K562 (cell line): ENCODE data around the gene SERP1. TPM values are rescaled to one million over a fixed set of nuclear protein-coding genes. Genes with fewer than 3 reads are reported as not detected.

Experiments used
- ARNT ChIP-seq, 2 experiments: fragments of 450-650 bp; IDR thresholded peaks; 2 replicates each; pipeline ENCODE4 v1.6.1; 2016; ENCODE audit warnings: mild to moderate bottlenecking in 1 of 2
- BRD4 ChIP-seq: fragments of 200-600 bp; sonication (generic); IDR thresholded peaks from 2 replicates; pipeline ENCODE4 v1.6.1; 2017; ENCODE audit warnings: inconsistent platforms
- DLX4 ChIP-seq: fragments of 250-450 bp; sonication (Bioruptor Pico); IDR thresholded peaks from 2 replicates; pipeline ENCODE4 v1.6.1; 2021; ENCODE audit warnings: mild to moderate bottlenecking
- ETS2 ChIP-seq: IDR thresholded peaks from 2 replicates; pipeline ENCODE4 v1.6.1; 2016; ENCODE audit warnings: borderline replicate concordance, missing genetic modification characterization, mild to moderate bottlenecking, moderate library complexity, missing compliant biosample characterization; ENCODE audit not compliant: poor library complexity, severe bottlenecking
- FOSL1 ChIP-seq: fragments of 200-800 bp; sonication (Bioruptor generic); conservative IDR thresholded peaks from 2 replicates; pipeline ENCODE4 v1.6.1; 2016; ENCODE audit warnings: missing genetic modification characterization, missing compliant biosample characterization
- HNRNPL ChIP-seq: fragments of 200-400 bp; formaldehyde crosslinking; IDR thresholded peaks from 2 replicates; pipeline ENCODE4 v1.6.1; 2017; ENCODE audit warnings: low read depth, mild to moderate bottlenecking, low read length
- MITF ChIP-seq: IDR thresholded peaks from 2 replicates; pipeline ENCODE4 v1.6.1; 2014; ENCODE audit warnings: antibody characterized with exemption
- NKRF ChIP-seq: fragments of 450-650 bp; IDR thresholded peaks from 2 replicates; pipeline ENCODE4 v1.6.1; 2016; ENCODE audit warnings: borderline replicate concordance
- PBX2 ChIP-seq, 2 experiments: IDR thresholded peaks in 1 of 2; conservative IDR thresholded peaks in 1 of 2; 2 replicates each; pipeline ENCODE4 v1.6.1; 2016; ENCODE audit warnings: low read depth in 2 of 2, mild to moderate bottlenecking in 1 of 2, missing compliant biosample characterization in 1 of 2, missing genetic modification characterization in 1 of 2, moderate library complexity in 1 of 2
- PML ChIP-seq: IDR thresholded peaks from 2 replicates; pipeline ENCODE4 v1.6.1; 2012; ENCODE audit warnings: low read length, inconsistent platforms
- RBM17 ChIP-seq: fragments of 200-400 bp; formaldehyde crosslinking; IDR thresholded peaks from 2 replicates; pipeline ENCODE4 v1.6.1; 2017; ENCODE audit warnings: low read depth, mild to moderate bottlenecking, low read length, borderline replicate concordance
- SFPQ ChIP-seq: fragments of 200-400 bp; formaldehyde crosslinking; IDR thresholded peaks from 2 replicates; pipeline ENCODE4 v1.6.1; 2017; ENCODE audit warnings: mild to moderate bottlenecking, low read depth, low read length, moderate library complexity
- TAL1 ChIP-seq: fragments of 450-650 bp; IDR thresholded peaks from 2 replicates; pipeline ENCODE4 v1.6.1; 2016; ENCODE audit warnings: mild to moderate bottlenecking
- ZBTB8A ChIP-seq: fragments of 450-650 bp; IDR thresholded peaks from 2 replicates; pipeline ENCODE4 v1.6.1; 2018; ENCODE audit warnings: mild to moderate bottlenecking, moderate library complexity; ENCODE audit not compliant: partially characterized antibody
- ZNF395 ChIP-seq: fragments of 200-800 bp; sonication (Bioruptor generic); IDR thresholded peaks from 2 replicates; pipeline ENCODE4 v1.6.1; 2017; ENCODE audit warnings: missing genetic modification characterization, missing compliant biosample characterization
- polyA plus RNA-seq, 8 experiments: library from polyadenylated mRNA; depleted of rRNA in 4 of 8; stranded (reverse) in 5 of 8; unstranded in 3 of 8; fragments of >200 nt; fragmentation: Nextera tagmentation in 2 of 8; fragmentation: Illumina TruSeq in 1 of 8; extraction: Ambion mirVana in 2 of 8; extraction: Trizol in 1 of 8; gene quantifications; 2 replicates each; pipeline versions ENCODE4 v1.2.1 to v1.2.3, GENCODE V29; 2011 to 2014; ENCODE audit warnings: inconsistent platforms in 1 of 8, missing spikeins in 1 of 8
- total RNA-seq, 7 experiments: library from RNA; depleted of rRNA in 6 of 7; stranded (reverse); fragments of >200 nt in 6 of 7; fragmentation: Illumina TruSeq in 2 of 7; extraction: Trizol in 2 of 7; gene quantifications; 2 replicates each; pipeline versions ENCODE4 v1.2.1 to v1.2.3, GENCODE V29; 2011 to 2021; ENCODE audit warnings: low replicate concordance in 1 of 7

Gene SERP1
- total and polyA plus RNA-seq, 9 of the 15 experiments (the other 6 are each of a cell fraction or from before 2014, with no cell fraction given) = 38.6 to 443 (median 121) TPM

- TF ChIP-seq SFPQ (no peak), HNRNPL (no peak), ZBTB8A (no peak), PBX2 (CRISPR knock-in tag; IDR thresholded peaks at IDR 0.05; ENCODE audit: low read depth) (peak; percentile 38; the same call in 1 of the 2 replicates), PBX2 (tag; conservative IDR thresholded peaks at IDR 0.05; ENCODE audit: low read depth) (no peak; the same call in 1 of the 2 replicates), ARNT (IDR thresholded peaks at IDR 0.05) (0 out of 4 replicates have a peak, but pooled peaks have one; percentile 10 to 19), DLX4 (CRISPR knock-in tag) (no peak), BRD4 (no peak), ZNF395 (0 out of 2 replicates have a peak, but pooled peaks have one; percentile 10), ETS2 (tag) (no peak), RBM17 (no peak), MITF (no peak), NKRF (peak; percentile 17; the same call in 1 of the 2 replicates), PML (0 out of 2 replicates have a peak, but pooled peaks have one; percentile 2), TAL1 (peak; percentile 10; the same call in 1 of the 2 replicates), FOSL1 (no peak)
These were observed 897 bp upstream of the SERP1 start (continued) for GRCh38 chr3:150547045-150547741.
